ENCODE measurements around the gene HSPA6.
"Not testable (repeated sequence)": the region's sequence is repeated elsewhere in the genome, so short reads cannot be mapped to it uniquely, and the experiment has no call there.

HSPA6 gene

GRCh38 chr1:161532644-161533567 lies 8.6 kb downstream of the HSPA6 start:
- not testable (repeated sequence) for DNase-seq (ENCODE audit: low read depth, low spot score)

DNA sequence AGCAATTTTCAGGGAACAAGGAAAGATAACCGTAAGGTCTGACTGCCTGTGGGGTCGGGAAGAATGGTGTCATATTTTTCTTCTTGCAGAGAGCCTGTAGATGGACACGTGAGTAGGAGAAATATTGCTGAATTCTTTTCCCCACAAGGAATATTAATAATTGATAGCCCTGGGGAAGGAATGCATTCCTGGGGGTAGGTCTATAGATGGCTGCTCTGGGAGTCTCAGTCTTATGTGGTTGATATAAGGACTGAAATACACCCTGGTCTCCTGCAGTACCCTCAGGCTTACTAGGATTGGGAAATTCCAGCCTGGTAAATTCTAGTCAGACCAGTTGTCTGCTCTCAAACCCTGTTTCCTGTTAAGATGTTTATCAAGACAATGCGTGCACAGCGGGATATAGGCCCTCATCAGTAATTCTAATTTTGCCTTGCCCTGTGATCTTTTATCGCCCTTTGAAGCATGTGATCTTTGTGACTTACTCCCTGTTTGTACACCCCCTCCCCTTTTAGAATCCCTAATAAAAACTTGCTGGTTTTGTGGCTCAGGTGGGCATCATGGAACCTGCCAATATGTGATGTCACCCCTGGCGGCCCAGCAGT lies 12.8 kb downstream of the HSPA6 start:
- DNase-seq (ENCODE audit: low read depth, low spot score), result not testable (repeated sequence)

- not testable (repeated sequence) for DNase-seq (ENCODE audit: low read depth, low spot score)
Measured at GRCh38 chr1:161538925-161539479, 14.7 kb downstream of the HSPA6 start.

DNA sequence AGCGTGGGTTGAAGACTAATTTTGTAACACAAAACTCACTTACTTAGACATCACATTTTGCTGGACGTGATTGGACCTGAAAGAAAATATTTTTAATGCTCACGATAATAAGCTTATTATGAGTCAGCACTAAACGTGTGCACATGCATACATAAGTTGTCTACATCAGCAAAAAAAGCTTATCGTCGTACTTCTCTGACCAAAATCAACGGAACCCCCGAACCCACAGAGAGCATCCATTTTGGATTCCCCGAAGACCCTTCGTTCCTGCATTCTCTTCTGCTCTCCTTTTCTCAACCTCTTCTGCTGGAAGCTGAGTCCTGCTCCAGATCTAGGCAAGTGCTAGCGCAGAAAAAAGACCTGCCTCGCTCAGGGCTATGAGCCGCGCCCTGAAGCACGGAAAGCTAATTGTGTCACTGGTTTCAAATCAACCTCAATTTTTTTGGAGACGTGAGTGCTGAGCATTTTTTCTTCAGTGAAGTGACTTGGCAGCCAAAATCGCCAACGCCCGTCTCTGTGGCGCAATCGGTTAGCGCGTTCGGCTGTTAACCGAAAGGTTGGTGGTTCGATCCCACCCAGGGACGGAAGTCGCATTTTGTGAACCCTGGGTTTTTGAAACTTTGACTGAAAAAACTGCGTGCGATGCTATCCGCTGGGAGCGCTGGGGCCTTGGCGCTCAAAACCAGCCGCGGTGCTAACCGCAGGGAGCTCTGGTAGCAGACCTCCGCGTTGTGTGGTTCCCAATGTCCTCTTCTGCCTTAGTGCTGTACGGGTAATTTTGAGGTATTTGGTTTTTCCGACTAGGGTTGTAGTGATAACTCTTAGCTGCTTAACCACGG lies 15.6 kb downstream of the HSPA6 start:
- DNase-seq (ENCODE audit: low read depth, low spot score), result peak; percentile 85

GRCh38 chr1:161540570-161540960 lies 16.2 kb downstream of the HSPA6 start:
- not testable (repeated sequence) for DNase-seq (ENCODE audit: low read depth, low spot score)

GRCh38 chr1:161542091-161542559 lies 17.8 kb downstream of the HSPA6 start:
- not testable (repeated sequence) for DNase-seq (ENCODE audit: low read depth, low spot score)

GRCh38 chr1:161543125-161543524 lies 18.8 kb downstream of the HSPA6 start:
- not testable (repeated sequence) for DNase-seq (ENCODE audit: low read depth, low spot score)

DNA sequence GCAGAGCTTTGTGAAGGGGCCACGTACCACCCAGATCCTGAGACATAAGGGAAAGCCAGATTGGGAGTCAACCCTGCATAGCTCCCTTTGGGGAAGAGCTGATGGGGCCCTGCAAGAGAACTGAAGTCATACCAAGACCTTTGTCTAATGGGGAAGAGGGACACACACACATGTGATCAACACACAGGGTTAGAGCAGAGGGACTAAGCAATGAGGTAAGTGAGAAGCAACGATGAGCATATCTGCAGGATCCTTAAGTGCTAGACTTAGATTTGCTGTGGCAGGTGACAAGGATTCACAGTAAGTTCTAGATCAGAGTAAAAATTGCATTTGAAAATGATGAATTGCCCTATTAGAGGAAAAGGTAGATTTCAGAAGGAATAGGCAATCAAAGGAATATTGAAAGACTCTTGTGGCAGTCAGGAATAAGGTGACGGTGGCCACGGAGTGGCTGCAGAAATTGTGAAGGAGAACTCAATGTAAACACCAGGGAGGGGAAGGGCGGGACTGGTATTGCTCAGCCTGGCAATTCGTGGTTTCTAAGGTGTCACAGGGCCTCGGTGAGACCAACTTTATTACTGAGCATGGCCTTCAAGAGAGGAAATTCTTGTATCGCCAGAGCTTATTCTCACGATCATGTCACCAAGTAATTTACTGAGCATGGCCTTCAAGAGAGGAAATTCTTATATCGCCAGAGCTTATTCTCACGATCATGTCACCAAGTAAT lies 20.8 kb downstream of the HSPA6 start:
- DNase-seq (ENCODE audit: low read depth, low spot score), result not testable (repeated sequence)

GRCh38 chr1:161547995-161548741 lies 23.8 kb downstream of the HSPA6 start:
- DNase-seq (ENCODE audit: low read depth, low spot score), result not testable (repeated sequence)

- DNase-seq (ENCODE audit: low read depth, low spot score), result not testable (repeated sequence)
Measured at GRCh38 chr1:161548749-161549406, 24.5 kb downstream of the HSPA6 start.

GRCh38 chr1:161549652-161550051 lies 25.3 kb downstream of the HSPA6 start, which contains the start of gene FCGR3A:
Gene FCGR3A, minus strand, starts transcription at chr1:161549818. Its CDS starts 82 bp downstream, at chr1:161549736.
- DNase-seq (ENCODE audit: low read depth, low spot score), result no peak

GRCh38 chr1:161550942-161551341 lies 26.6 kb downstream of the HSPA6 start:
- not testable (repeated sequence) for DNase-seq (ENCODE audit: low read depth, low spot score)

DNA sequence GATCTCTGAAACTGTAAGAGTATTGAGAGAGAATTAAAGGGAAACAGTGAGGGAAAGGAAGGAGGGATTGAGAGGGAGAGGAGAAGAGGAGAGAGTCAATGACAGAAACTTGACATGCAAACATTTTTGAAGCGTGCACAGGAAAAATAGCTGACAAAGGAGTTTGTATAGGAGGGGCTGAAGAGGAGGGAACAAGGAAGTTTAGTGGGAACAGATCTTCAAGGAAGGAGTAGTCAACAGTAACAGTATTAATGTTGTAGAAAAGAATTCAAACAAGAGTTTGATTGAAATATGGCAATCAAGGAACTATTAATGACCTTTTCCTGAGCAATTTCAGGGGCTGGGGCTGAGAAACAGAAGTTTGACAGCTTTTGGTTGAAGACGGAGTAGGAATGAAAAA lies 29.3 kb downstream of the HSPA6 start:
- not testable (repeated sequence) for DNase-seq (ENCODE audit: low read depth, low spot score)

DNA sequence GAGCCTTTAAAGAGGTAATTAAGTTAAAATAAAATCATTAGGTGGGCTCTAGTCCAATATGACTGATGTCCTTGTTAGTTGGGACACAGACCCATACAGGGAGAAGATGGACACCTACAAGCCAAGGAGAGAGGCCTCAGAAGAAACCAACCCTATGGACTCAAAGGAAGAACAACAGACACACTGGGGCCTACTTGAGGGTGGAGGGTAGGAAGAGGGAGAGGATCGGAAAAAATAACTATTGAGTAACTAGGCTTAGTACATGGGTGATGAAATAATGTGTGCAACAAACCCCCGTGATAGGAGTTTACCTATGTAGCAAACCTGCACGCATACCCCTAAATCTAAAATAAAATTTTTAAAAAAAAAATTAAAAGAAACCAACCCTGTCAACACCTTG lies 30.0 kb downstream of the HSPA6 start:
- DNase-seq (ENCODE audit: low read depth, low spot score), result not testable (repeated sequence)

- DNase-seq (ENCODE audit: low read depth, low spot score), result not testable (repeated sequence)
Measured at GRCh38 chr1:161554815-161555417, 30.6 kb downstream of the HSPA6 start.

DNA sequence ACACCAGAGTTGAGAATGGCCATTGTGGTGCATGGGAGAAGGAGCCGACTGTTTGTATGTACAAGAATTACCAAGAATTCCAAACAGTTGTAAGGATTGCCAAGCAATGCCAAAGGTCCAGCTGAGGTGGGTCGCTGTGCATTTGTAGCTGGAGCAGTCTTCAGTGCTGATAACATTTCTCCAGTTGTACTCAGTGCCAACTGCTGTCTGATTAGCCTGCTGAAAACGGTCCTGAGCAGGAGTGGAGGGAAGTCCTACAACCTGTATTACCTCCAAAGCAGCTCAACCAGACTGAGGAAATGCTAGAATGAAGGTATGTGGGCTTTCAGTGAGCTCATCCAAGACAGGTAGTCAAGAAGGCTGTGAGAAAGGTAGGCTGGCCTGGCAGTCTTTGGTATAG lies 31.8 kb downstream of the HSPA6 start:
- DNase-seq (ENCODE audit: low read depth, low spot score), result not testable (repeated sequence)

DNA sequence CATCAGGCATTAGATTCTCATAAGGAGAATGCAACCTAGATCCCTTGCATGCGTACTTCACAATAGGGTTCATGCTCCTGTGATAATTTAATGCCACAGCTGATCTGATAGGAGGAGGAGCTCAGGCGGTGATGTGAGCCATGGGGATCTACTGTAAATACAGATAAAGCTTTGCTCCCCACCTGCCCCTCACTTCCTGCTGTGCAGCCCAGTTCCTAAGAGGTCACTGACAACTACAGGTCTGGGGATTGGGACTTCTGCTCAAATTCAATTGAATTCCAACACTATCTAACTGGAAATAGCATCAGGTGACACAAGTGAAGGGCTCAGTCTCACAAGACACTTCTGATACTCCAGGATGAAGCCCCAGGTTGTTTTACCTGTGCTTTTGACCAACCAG lies 32.6 kb downstream of the HSPA6 start:
- not testable (repeated sequence) for DNase-seq (ENCODE audit: low read depth, low spot score)

DNA sequence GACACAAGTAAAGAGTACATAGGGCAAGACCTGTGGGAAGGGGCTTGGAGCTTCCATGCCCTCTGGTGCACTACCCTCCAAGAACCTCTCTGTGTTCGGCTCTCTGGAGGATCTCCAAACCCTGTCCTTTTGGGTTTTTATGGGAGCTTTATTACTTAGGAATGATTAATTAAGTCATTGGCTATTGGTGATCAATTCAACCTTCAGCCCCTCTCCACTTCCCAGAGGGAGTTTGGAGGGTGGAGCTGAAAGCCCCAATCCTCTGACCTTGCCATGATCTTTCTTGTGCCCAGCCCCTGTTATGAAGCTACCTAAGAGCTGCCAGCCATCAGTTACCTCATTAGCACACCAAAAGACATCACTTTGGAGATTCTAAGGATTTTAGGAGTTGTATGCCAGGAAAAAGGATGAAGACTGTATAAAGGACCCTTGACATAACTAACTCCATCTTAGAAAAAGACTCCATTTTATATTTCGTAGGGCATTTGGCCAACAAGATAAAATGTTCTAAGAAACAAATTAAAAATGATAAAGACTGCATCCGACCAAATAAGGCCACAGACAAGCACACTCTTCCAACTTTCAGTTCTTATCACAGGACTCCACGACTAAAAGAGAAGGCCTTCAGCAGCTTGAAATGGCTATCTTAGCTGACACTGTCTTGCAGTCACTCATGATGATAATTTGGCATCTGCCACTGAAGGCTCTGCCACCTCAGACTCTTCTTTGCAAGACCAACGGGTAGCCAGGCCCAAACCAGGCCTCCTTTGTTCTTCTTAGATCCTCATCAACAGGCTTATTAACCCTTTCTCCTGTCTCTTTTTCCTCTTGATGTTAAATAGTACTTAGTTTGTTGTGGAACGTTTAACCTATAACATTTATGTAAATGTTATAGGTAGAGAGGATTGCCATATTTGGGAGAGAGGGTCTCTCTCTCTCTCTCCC lies 33.4 kb downstream of the HSPA6 start:
- DNase-seq (ENCODE audit: low read depth, low spot score), result not testable (repeated sequence)
